Measurements from ENCODE around the gene TLE3. TPM values are rescaled to one million over a fixed set of nuclear protein-coding genes. Genes with fewer than 3 reads are reported as not detected.

Gene TLE3
- total RNA-seq, 1 donor from 2014 or later, result 124 TPM

- H3K27me3 Mint-ChIP-seq, result peaks cover 75% of the 10 kb centered on the region
These were observed 24.0 kb upstream of the TLE3 start for GRCh38 chr15:70121624-70122302.

GRCh38 chr15:70120958-70121623 lies 23.4 kb upstream of the TLE3 start:
- Mint-ChIP-seq H3K36me3 (ENCODE audit: insufficient read depth) (no peaks in the 10 kb centered on the region), H3K4me1 (ENCODE audit: low read depth) (peaks cover 1% of the 10 kb centered on the region), H3K4me3 (ENCODE audit: low read depth) (no peak overlapping the region), H3K27me3 (peaks cover 75% of the 10 kb centered on the region), H3K9me3 (ENCODE audit: low read depth) (no peaks in the 10 kb centered on the region), H3K27ac (no peak overlapping the region)
- TF ChIP-seq CTCF (IDR thresholded peaks at IDR 0.05; ENCODE audit: unreplicated experiment), result no peak
- DNase-seq (ENCODE audit: low spot score, unreplicated experiment), result no peak

More at GRCh38 chr15:70121624-70122302, 24.0 kb upstream of the TLE3 start:
- Mint-ChIP-seq H3K27ac (no peak overlapping the region), H3K4me3 (ENCODE audit: low read depth) (no peak overlapping the region), H3K4me1 (ENCODE audit: low read depth) (peaks cover 1% of the 10 kb centered on the region), H3K36me3 (ENCODE audit: insufficient read depth) (no peaks in the 10 kb centered on the region), H3K9me3 (ENCODE audit: low read depth) (no peaks in the 10 kb centered on the region)
- DNase-seq (ENCODE audit: low spot score, unreplicated experiment), result no peak
- no peak for TF ChIP-seq CTCF (IDR thresholded peaks at IDR 0.05; ENCODE audit: unreplicated experiment)

- H3K9me3 Mint-ChIP-seq (ENCODE audit: low read depth), result no peaks in the 10 kb centered on the region
- H3K4me1 Mint-ChIP-seq (ENCODE audit: low read depth), result peaks cover 1% of the 10 kb centered on the region
- H3K4me3 Mint-ChIP-seq (ENCODE audit: low read depth), result no peak overlapping the region
- DNase-seq (ENCODE audit: low spot score, unreplicated experiment), result no peak
- peaks cover 75% of the 10 kb centered on the region for H3K27me3 Mint-ChIP-seq
- H3K27ac Mint-ChIP-seq, result no peak overlapping the region
- H3K36me3 Mint-ChIP-seq (ENCODE audit: insufficient read depth), result no peaks in the 10 kb centered on the region
- TF ChIP-seq CTCF (IDR thresholded peaks at IDR 0.05; ENCODE audit: unreplicated experiment), result no peak
These were observed 22.3 kb upstream of the TLE3 start for GRCh38 chr15:70119911-70120508.

- Mint-ChIP-seq H3K36me3 (ENCODE audit: insufficient read depth) (no peaks in the 10 kb centered on the region), H3K27ac (no peak overlapping the region), H3K4me3 (ENCODE audit: low read depth) (no peak overlapping the region), H3K27me3 (peaks cover 79% of the 10 kb centered on the region), H3K9me3 (ENCODE audit: low read depth) (no peaks in the 10 kb centered on the region), H3K4me1 (ENCODE audit: low read depth) (peaks cover 13% of the 10 kb centered on the region)
- no peak for TF ChIP-seq CTCF (IDR thresholded peaks at IDR 0.05; ENCODE audit: unreplicated experiment)
- no peak for DNase-seq (ENCODE audit: low spot score, unreplicated experiment)
These were observed 20.9 kb upstream of the TLE3 start for GRCh38 chr15:70118599-70118998.

- TF ChIP-seq CTCF (IDR thresholded peaks at IDR 0.05; ENCODE audit: unreplicated experiment), result no peak
- DNase-seq (ENCODE audit: low spot score, unreplicated experiment), result no peak
- Mint-ChIP-seq H3K9me3 (ENCODE audit: low read depth) (no peaks in the 10 kb centered on the region), H3K4me3 (ENCODE audit: low read depth) (no peak overlapping the region), H3K27ac (no peak overlapping the region), H3K4me1 (ENCODE audit: low read depth) (peaks cover 18% of the 10 kb centered on the region), H3K36me3 (ENCODE audit: insufficient read depth) (no peaks in the 10 kb centered on the region), H3K27me3 (peaks cover 61% of the 10 kb centered on the region)
These were observed 18.6 kb upstream of the TLE3 start for GRCh38 chr15:70116317-70116716.
